Globus pallidus (tissue), 1 donor: ENCODE measurements around the gene SLC9A6.
A peak's percentile ranks its signal among the peaks of the same experiment; 100 is the strongest.
"Not testable (repeated sequence)": the region's sequence is repeated elsewhere in the genome, so short reads cannot be mapped to it uniquely, and the experiment has no call there.

ENCODE experiments used
- DNase-seq: peaks from one replicate; pipeline ENCODE4 v3.0.0-alpha.2; 2015; ENCODE audit warnings: low spot score

The SLC9A6 gene

GRCh38 chrX:136029766-136030165 is 44.5 kb downstream of the SLC9A6 start:
- DNase-seq = no peak

- peak; percentile 38 for DNase-seq
Measured at GRCh38 chrX:136030303-136031191, 45.3 kb downstream of the SLC9A6 start.

GRCh38 chrX:136031626-136032025 is 46.4 kb downstream of the SLC9A6 start:
- DNase-seq = no peak

- no peak for DNase-seq
Measured at GRCh38 chrX:136032370-136032769, 47.1 kb downstream of the SLC9A6 start.

GRCh38 chrX:136034668-136035067 is 49.4 kb downstream of the SLC9A6 start:
- no peak for DNase-seq

- DNase-seq = no peak
Measured at GRCh38 chrX:136035663-136036062, 50.4 kb downstream of the SLC9A6 start.

- no peak for DNase-seq
Measured at GRCh38 chrX:136039485-136039884, 54.2 kb downstream of the SLC9A6 start.

- DNase-seq = no peak
Measured at GRCh38 chrX:136039968-136040367, 54.7 kb downstream of the SLC9A6 start.

- DNase-seq = no peak
Measured at GRCh38 chrX:136041254-136041812, 56.1 kb downstream of the SLC9A6 start.

- no peak for DNase-seq
Measured at GRCh38 chrX:136045008-136045407, 59.8 kb downstream of the SLC9A6 start.

GRCh38 chrX:136046295-136047015 is 61.2 kb downstream of the SLC9A6 start:
- DNase-seq = no peak

- DNase-seq = no peak
Measured at GRCh38 chrX:136047016-136047642, 61.9 kb downstream of the SLC9A6 start.

GRCh38 chrX:136047969-136048368 is 62.7 kb downstream of the SLC9A6 start:
- DNase-seq = no peak

- no peak for DNase-seq
Measured at GRCh38 chrX:136048446-136048845, 63.2 kb downstream of the SLC9A6 start.

- no peak for DNase-seq
Measured at GRCh38 chrX:136049608-136050007, 64.4 kb downstream of the SLC9A6 start.

GRCh38 chrX:136050875-136051274 is 65.6 kb downstream of the SLC9A6 start:
- not testable (repeated sequence) for DNase-seq

- DNase-seq = no peak
Measured at GRCh38 chrX:136051611-136052010, 66.4 kb downstream of the SLC9A6 start.

GRCh38 chrX:136055651-136056221 is 70.5 kb downstream of the SLC9A6 start:
- DNase-seq = no peak

GRCh38 chrX:136057567-136057966 is 72.3 kb downstream of the SLC9A6 start:
- no peak for DNase-seq

- no peak for DNase-seq
Measured at GRCh38 chrX:136059350-136059749, 74.1 kb downstream of the SLC9A6 start.

GRCh38 chrX:136061286-136061685 is 76.1 kb downstream of the SLC9A6 start:
- no peak for DNase-seq

- no peak for DNase-seq
Measured at GRCh38 chrX:136061696-136062095, 76.5 kb downstream of the SLC9A6 start.
